Type B pancreatic cell (in vitro differentiated cells): ENCODE data around the gene DAAM2. TPM values are rescaled to one million over a fixed set of nuclear protein-coding genes. Genes with fewer than 3 reads are reported as not detected.

ENCODE experiments used
- DNase-seq: peaks from one replicate; pipeline ENCODE4 v3.0.0; 2021; ENCODE audit warnings: mixed read lengths; ENCODE audit not compliant: unreplicated experiment; ENCODE audit errors: extremely low spot score
- H3K27ac Mint-ChIP-seq: 2 replicates; pipeline ENCODE4 v1.8.0; 2021; ENCODE audit warnings: mild to moderate bottlenecking, mixed read lengths
- H3K27me3 Mint-ChIP-seq: 2 replicates; pipeline ENCODE4 v1.8.0; 2021; ENCODE audit warnings: mixed read lengths
- H3K36me3 Mint-ChIP-seq: 2 replicates; pipeline ENCODE4 v1.8.0; 2021; ENCODE audit warnings: mixed read lengths
- H3K4me1 Mint-ChIP-seq: one replicate; pipeline ENCODE4 v1.8.0; 2021; ENCODE audit warnings: mixed read lengths; ENCODE audit not compliant: unreplicated experiment
- H3K4me3 Mint-ChIP-seq: 2 replicates; pipeline ENCODE4 v1.8.0; 2021; ENCODE audit warnings: mild to moderate bottlenecking, mixed read lengths
- H3K9me3 Mint-ChIP-seq: 2 replicates; pipeline ENCODE4 v1.8.0; 2021; ENCODE audit warnings: mixed read lengths
- CTCF ChIP-seq: fragments of 200-600 bp; sonication (generic); conservative IDR thresholded peaks from 2 replicates; pipeline ENCODE4 v1.5.0; 2021; ENCODE audit warnings: antibody characterized with exemption, mild to moderate bottlenecking
- total RNA-seq: library from RNA; stranded (reverse); gene quantifications from 2 replicates; pipeline ENCODE4 v1.2.1, GENCODE V29; 2021; ENCODE audit warnings: low replicate concordance

The DAAM2 gene
- total RNA-seq, 1 donor from 2014 or later = 22.6 TPM

GRCh38 chr6:39841291-39841690 lies 49.1 kb downstream of the DAAM2 start:
- DNase-seq = no peak
- no peak for TF ChIP-seq CTCF
- H3K36me3 Mint-ChIP-seq = no peaks in the 10 kb centered on the region
- no peak overlapping the region for H3K27ac Mint-ChIP-seq
- no peaks in the 10 kb centered on the region for H3K27me3 Mint-ChIP-seq
- peaks cover 16% of the 10 kb centered on the region for H3K4me1 Mint-ChIP-seq
- H3K9me3 Mint-ChIP-seq = no peaks in the 10 kb centered on the region
- no peak overlapping the region for H3K4me3 Mint-ChIP-seq

GRCh38 chr6:39841923-39842322 lies 49.7 kb downstream of the DAAM2 start:
- Mint-ChIP-seq H3K4me1 (peaks cover 15% of the 10 kb centered on the region), H3K36me3 (no peaks in the 10 kb centered on the region), H3K4me3 (no peak overlapping the region), H3K27ac (no peak overlapping the region), H3K9me3 (no peaks in the 10 kb centered on the region), H3K27me3 (no peaks in the 10 kb centered on the region)
- DNase-seq = no peak
- no peak for TF ChIP-seq CTCF

GRCh38 chr6:39843305-39844020 lies 51.3 kb downstream of the DAAM2 start:
- Mint-ChIP-seq H3K4me3 (no peak overlapping the region), H3K4me1 (peaks cover 15% of the 10 kb centered on the region), H3K9me3 (peaks cover 6% of the 10 kb centered on the region), H3K36me3 (no peaks in the 10 kb centered on the region), H3K27me3 (no peaks in the 10 kb centered on the region), H3K27ac (no peak overlapping the region)
- TF ChIP-seq CTCF = no peak
- no peak for DNase-seq

- DNase-seq = no peak
- Mint-ChIP-seq H3K4me3 (no peak overlapping the region), H3K4me1 (peaks cover 21% of the 10 kb centered on the region), H3K27ac (no peak overlapping the region), H3K9me3 (peaks cover 6% of the 10 kb centered on the region), H3K36me3 (no peaks in the 10 kb centered on the region), H3K27me3 (no peaks in the 10 kb centered on the region)
- TF ChIP-seq CTCF = no peak
Observed at GRCh38 chr6:39844866-39845265, 52.7 kb downstream of the DAAM2 start.

GRCh38 chr6:39847221-39847620 lies 55.0 kb downstream of the DAAM2 start:
- Mint-ChIP-seq H3K4me1 (peaks cover 11% of the 10 kb centered on the region), H3K27me3 (no peaks in the 10 kb centered on the region), H3K27ac (peak overlapping the region; percentile 19), H3K4me3 (no peak overlapping the region), H3K9me3 (peaks cover 6% of the 10 kb centered on the region), H3K36me3 (no peaks in the 10 kb centered on the region)
- no peak for DNase-seq
- TF ChIP-seq CTCF = no peak
